MG63 (cell line): ENCODE measurements around the gene CASP10. TPM values are rescaled to one million over a fixed set of nuclear protein-coding genes. Genes with fewer than 3 reads are reported as not detected.
"Not testable (repeated sequence)": the region's sequence is repeated elsewhere in the genome, so short reads cannot be mapped to it uniquely, and the experiment has no call there.

ENCODE experiments used
- DNase-seq: peaks from one replicate; pipeline ENCODE4 v3.0.0-alpha.2; 2020
- H3K27me3 ChIP-seq: fragments of 250-450 bp; sonication (Bioruptor Pico); 2 replicates; pipeline ENCODE4 v1.5.1; 2020; ENCODE audit warnings: mild to moderate bottlenecking, moderate library complexity
- H3K36me3 ChIP-seq: fragments of 250-450 bp; sonication (Bioruptor Pico); 2 replicates; pipeline ENCODE4 v1.5.1; 2020; ENCODE audit warnings: mild to moderate bottlenecking, moderate library complexity
- H3K4me3 ChIP-seq: fragments of 250-450 bp; sonication (Bioruptor Pico); 2 replicates; pipeline ENCODE4 v1.5.1; 2020; ENCODE audit warnings: mild to moderate bottlenecking, moderate library complexity
- H3K9me3 ChIP-seq: fragments of 250-450 bp; sonication (Bioruptor Pico); 2 replicates; pipeline ENCODE4 v1.5.1; 2020; ENCODE audit warnings: mild to moderate bottlenecking, moderate library complexity
- total RNA-seq: library from RNA; depleted of rRNA; stranded (reverse); fragments of >200 nt; shearing (Covaris generic); gene quantifications from 2 replicates; pipeline ENCODE4 v1.2.3, GENCODE V29; 2014; ENCODE audit warnings: low replicate concordance

Gene CASP10
- total RNA-seq, 1 experiment from 2014 or later: 4.7 TPM

- H3K4me3 ChIP-seq: peak overlapping the region; percentile 52
- DNase-seq: no peak
- H3K36me3 ChIP-seq: no peaks in the 10 kb centered on the region
These were observed 405 bp downstream of the CASP10 start for GRCh38 chr2:201183365-201183727.

GRCh38 chr2:201183835-201184234, 894 bp downstream of the CASP10 start:
- DNase-seq, H3K27me3 ChIP-seq, H3K9me3 ChIP-seq, H3K36me3 ChIP-seq: not testable (repeated sequence)
- H3K4me3 ChIP-seq: peak overlapping the region; percentile 52; the same call in 1 of the 2 replicates

More at GRCh38 chr2:201183365-201183727, 405 bp downstream of the CASP10 start:
- Histone ChIP-seq H3K27me3 (no peaks in the 10 kb centered on the region), H3K9me3 (no peaks in the 10 kb centered on the region)

GRCh38 chr2:201184248-201184647, 1.3 kb downstream of the CASP10 start:
- H3K36me3 ChIP-seq, H3K4me3 ChIP-seq, H3K9me3 ChIP-seq, DNase-seq, H3K27me3 ChIP-seq: not testable (repeated sequence)

- H3K36me3 ChIP-seq: no peaks in the 10 kb centered on the region
These were observed 2.9 kb downstream of the CASP10 start for GRCh38 chr2:201185863-201186262.

GRCh38 chr2:201186982-201187381, 4.0 kb downstream of the CASP10 start:
- no peaks in the 10 kb centered on the region for H3K9me3 ChIP-seq
- H3K27me3 ChIP-seq: no peaks in the 10 kb centered on the region
- no peak for DNase-seq
- H3K36me3 ChIP-seq: no peaks in the 10 kb centered on the region
- H3K4me3 ChIP-seq: no peak overlapping the region

More at GRCh38 chr2:201185863-201186262, 2.9 kb downstream of the CASP10 start:
- DNase-seq: no peak
- H3K27me3 ChIP-seq: no peaks in the 10 kb centered on the region
- H3K4me3 ChIP-seq: no peak overlapping the region
- no peaks in the 10 kb centered on the region for H3K9me3 ChIP-seq

GRCh38 chr2:201188449-201188848, 5.5 kb downstream of the CASP10 start:
- H3K36me3 ChIP-seq: no peaks in the 10 kb centered on the region
- DNase-seq: no peak

GRCh38 chr2:201191132-201191875, 8.4 kb downstream of the CASP10 start:
- no peaks in the 10 kb centered on the region for H3K27me3 ChIP-seq
- no peaks in the 10 kb centered on the region for H3K9me3 ChIP-seq
- no peak overlapping the region for H3K4me3 ChIP-seq
- no peak for DNase-seq
- H3K36me3 ChIP-seq: no peaks in the 10 kb centered on the region

More at GRCh38 chr2:201188449-201188848, 5.5 kb downstream of the CASP10 start:
- Histone ChIP-seq H3K9me3 (no peaks in the 10 kb centered on the region), H3K27me3 (no peaks in the 10 kb centered on the region), H3K4me3 (no peak overlapping the region)

GRCh38 chr2:201194097-201194496, 11.2 kb downstream of the CASP10 start:
- H3K36me3 ChIP-seq: no peaks in the 10 kb centered on the region
- DNase-seq: no peak
- no peaks in the 10 kb centered on the region for H3K27me3 ChIP-seq
- no peak overlapping the region for H3K4me3 ChIP-seq
- H3K9me3 ChIP-seq: no peaks in the 10 kb centered on the region

- H3K9me3 ChIP-seq: no peaks in the 10 kb centered on the region
These were observed 12.4 kb downstream of the CASP10 start for GRCh38 chr2:201195331-201195730.

GRCh38 chr2:201196003-201196402, 13.1 kb downstream of the CASP10 start:
- Histone ChIP-seq H3K27me3 (no peaks in the 10 kb centered on the region), H3K4me3 (no peak overlapping the region), H3K9me3 (no peaks in the 10 kb centered on the region), H3K36me3 (no peaks in the 10 kb centered on the region)
- no peak for DNase-seq

More at GRCh38 chr2:201195331-201195730, 12.4 kb downstream of the CASP10 start:
- DNase-seq: no peak
- H3K36me3 ChIP-seq: no peaks in the 10 kb centered on the region
- no peak overlapping the region for H3K4me3 ChIP-seq
- no peaks in the 10 kb centered on the region for H3K27me3 ChIP-seq

GRCh38 chr2:201196803-201197202, 13.9 kb downstream of the CASP10 start:
- no peak for DNase-seq
- Histone ChIP-seq H3K27me3 (no peaks in the 10 kb centered on the region), H3K36me3 (no peaks in the 10 kb centered on the region), H3K9me3 (no peaks in the 10 kb centered on the region), H3K4me3 (no peak overlapping the region)

- Histone ChIP-seq H3K36me3 (no peaks in the 10 kb centered on the region), H3K4me3 (no peak overlapping the region), H3K9me3 (no peaks in the 10 kb centered on the region), H3K27me3 (no peaks in the 10 kb centered on the region)
- no peak for DNase-seq
These were observed 14.8 kb downstream of the CASP10 start for GRCh38 chr2:201197781-201198180.

GRCh38 chr2:201199847-201200246, 16.9 kb downstream of the CASP10 start:
- no peaks in the 10 kb centered on the region for H3K36me3 ChIP-seq
- DNase-seq: no peak
- H3K4me3 ChIP-seq: no peak overlapping the region
- no peaks in the 10 kb centered on the region for H3K27me3 ChIP-seq
- H3K9me3 ChIP-seq: no peaks in the 10 kb centered on the region

- no peaks in the 10 kb centered on the region for H3K9me3 ChIP-seq
- no peak overlapping the region for H3K4me3 ChIP-seq
- no peak for DNase-seq
- H3K27me3 ChIP-seq: no peaks in the 10 kb centered on the region
- H3K36me3 ChIP-seq: no peaks in the 10 kb centered on the region
These were observed 17.4 kb downstream of the CASP10 start for GRCh38 chr2:201200345-201200744.

GRCh38 chr2:201201371-201201770, 18.4 kb downstream of the CASP10 start:
- H3K36me3 ChIP-seq: no peaks in the 10 kb centered on the region
- no peak for DNase-seq
- H3K9me3 ChIP-seq: no peaks in the 10 kb centered on the region
- no peaks in the 10 kb centered on the region for H3K27me3 ChIP-seq
- H3K4me3 ChIP-seq: no peak overlapping the region

- Histone ChIP-seq H3K36me3 (no peaks in the 10 kb centered on the region), H3K27me3 (no peaks in the 10 kb centered on the region), H3K4me3 (no peak overlapping the region), H3K9me3 (no peaks in the 10 kb centered on the region)
- DNase-seq: peak; percentile 52
These were observed 21.1 kb downstream of the CASP10 start for GRCh38 chr2:201203916-201204654.

GRCh38 chr2:201204655-201205514, 21.9 kb downstream of the CASP10 start:
- Histone ChIP-seq H3K27me3 (no peaks in the 10 kb centered on the region), H3K4me3 (no peak overlapping the region), H3K36me3 (no peaks in the 10 kb centered on the region), H3K9me3 (no peaks in the 10 kb centered on the region)
- no peak for DNase-seq
